ENCODE results near the gene CX3CR1.
"Not testable (repeated sequence)": the region's sequence is repeated elsewhere in the genome, so short reads cannot be mapped to it uniquely, and the experiment has no call there.

Gene CX3CR1

GRCh38 chr3:39268549-39268900 is 11.3 kb downstream of the CX3CR1 start:
- no peak overlapping the region for H3K4me3 ChIP-seq (ENCODE audit: low read depth, low read length)

DNA sequence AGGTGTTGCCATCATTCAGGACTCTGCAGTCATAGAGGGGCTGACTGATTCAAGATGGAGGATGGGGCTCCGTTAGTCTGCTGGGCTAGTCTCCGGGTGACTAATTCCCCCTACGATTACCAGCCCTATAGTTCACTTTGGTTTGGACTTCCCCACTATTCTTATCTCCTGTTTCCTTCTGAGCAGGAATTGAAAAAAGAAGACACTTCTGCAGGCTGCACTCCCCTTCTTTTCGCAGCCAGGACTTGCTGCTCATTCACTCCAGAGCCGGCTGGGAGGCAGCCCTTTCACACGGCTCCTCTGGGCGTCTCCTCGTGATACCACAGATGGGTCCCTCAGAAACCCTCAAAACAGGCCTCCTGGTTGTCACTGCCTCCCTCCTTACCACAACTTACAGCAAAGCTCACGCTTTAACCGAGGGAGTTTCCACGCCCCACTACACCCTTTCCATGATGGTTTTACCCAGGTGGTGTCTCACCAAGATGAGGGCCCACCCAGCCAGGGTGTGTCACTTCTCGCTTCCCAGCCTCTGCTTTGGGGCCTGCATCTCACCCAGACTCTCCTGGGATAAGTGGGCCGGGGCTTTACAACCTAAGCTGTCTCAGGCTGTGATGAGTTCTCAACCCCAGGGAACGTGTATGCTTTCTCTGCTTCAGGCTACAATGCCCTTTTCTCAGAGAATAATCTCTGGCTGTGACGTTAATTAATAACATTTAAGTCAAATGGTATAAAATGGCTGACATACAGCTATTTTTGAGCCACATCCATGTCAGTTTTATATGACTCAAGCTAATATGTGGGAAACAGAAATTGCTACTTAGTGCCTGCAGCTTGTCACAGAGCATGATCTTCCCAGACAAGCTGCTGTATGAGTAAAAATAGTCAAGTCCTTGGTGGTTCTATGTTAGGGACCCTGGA is 11.9 kb downstream of the CX3CR1 start:
- H3K4me3 ChIP-seq (ENCODE audit: low read depth, low read length) = no peak overlapping the region

GRCh38 chr3:39264053-39264452 is 15.8 kb downstream of the CX3CR1 start:
- H3K4me3 ChIP-seq (ENCODE audit: low read depth, low read length) = no peak overlapping the region

DNA sequence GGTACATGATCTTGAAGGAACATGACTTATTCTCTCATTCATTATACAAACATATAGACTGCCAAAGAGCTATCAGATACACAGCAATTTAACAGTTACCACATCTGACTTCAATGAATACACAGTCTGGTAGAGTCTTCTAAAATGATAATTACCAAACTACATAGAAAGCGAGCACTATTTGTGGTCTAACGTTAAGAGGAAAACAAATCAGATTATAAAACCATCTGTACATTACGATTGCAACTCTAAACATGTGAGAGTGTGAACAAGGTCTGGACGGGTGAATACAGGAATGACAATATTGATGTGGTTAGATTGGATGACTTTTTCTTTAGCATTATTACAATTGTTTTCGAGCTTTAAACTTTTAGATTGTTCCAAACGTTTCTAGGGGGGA is 16.3 kb downstream of the CX3CR1 start:
- H3K4me3 ChIP-seq (ENCODE audit: low read depth, low read length) = no peak overlapping the region

GRCh38 chr3:39262846-39263245 is 17.0 kb downstream of the CX3CR1 start:
- H3K4me3 ChIP-seq (ENCODE audit: low read depth, low read length) = no peak overlapping the region

DNA sequence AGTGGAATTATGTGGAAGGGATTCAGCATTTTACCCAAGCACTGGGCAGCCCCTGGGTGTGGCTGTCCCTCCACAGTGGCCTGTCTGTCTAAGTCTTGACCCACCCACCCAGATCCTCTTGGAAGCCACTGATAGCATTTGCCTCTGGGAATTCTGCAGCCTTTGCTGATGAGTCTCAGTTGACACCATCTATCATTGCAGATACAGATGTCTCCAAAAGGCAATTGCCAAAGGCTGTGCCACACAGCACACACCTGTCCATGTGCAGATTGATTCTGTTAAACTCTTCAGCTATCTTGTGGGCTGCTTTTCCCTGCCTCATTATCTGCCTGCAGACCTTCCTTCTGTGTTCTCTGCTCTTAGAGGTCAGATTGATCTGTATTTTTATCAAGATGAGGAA is 18.1 kb downstream of the CX3CR1 start:
- no peak overlapping the region for H3K4me3 ChIP-seq (ENCODE audit: low read depth, low read length)

DNA sequence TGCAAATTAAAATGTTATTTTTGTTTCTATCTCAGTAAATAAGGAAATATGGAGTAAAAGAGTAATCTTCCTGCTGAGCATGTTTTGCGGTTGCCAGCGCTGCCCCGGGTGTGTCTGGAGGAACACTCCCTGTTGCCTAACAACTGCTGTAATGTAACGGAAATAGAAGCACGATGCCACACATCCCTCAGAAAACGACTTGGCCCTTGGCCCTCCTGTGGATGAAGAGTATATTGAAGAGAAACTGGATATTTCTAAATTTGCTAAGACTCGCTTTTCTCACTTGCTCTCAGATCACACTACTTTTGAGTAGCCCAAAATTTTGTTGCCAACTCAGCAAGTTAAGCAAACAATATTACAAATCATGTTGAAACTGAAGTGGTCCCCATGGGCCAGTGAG is 18.9 kb downstream of the CX3CR1 start:
- H3K4me3 ChIP-seq (ENCODE audit: low read depth, low read length) = no peak overlapping the region

- H3K4me3 ChIP-seq (ENCODE audit: low read depth, low read length) = no peak overlapping the region
Measured at GRCh38 chr3:39260318-39260717, 19.5 kb downstream of the CX3CR1 start.

- H3K4me3 ChIP-seq (ENCODE audit: low read depth, low read length) = no peak overlapping the region
Measured at GRCh38 chr3:39255503-39256325, 24.1 kb downstream of the CX3CR1 start.

- H3K4me3 ChIP-seq (ENCODE audit: low read depth, low read length) = no peak overlapping the region
Measured at GRCh38 chr3:39254806-39255449, 24.9 kb downstream of the CX3CR1 start.

DNA sequence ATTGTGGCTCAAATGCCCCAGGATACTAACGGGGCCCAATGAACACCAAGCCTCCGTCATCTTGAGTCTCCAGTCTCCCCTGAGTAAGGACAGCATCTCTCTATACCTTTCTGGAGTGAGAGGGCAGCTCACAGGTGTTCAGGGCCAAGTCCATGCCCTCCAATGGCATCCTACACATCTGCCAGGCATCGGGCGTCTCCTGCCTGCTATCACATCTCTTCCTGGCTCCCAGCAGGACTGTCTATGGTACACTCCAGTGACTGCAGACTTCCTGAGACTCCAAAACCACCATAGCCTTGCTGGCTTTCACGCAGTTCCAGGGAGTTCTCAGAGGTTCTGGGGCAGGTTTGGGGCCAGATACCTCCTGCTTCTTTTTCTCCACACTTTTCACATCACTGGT is 28.3 kb downstream of the CX3CR1 start:
- no peak overlapping the region for H3K4me3 ChIP-seq (ENCODE audit: low read depth, low read length)

GRCh38 chr3:39250116-39250747 is 29.6 kb downstream of the CX3CR1 start:
- no peak overlapping the region for H3K4me3 ChIP-seq (ENCODE audit: low read depth, low read length)

GRCh38 chr3:39249453-39250115 is 30.3 kb downstream of the CX3CR1 start:
- no peak overlapping the region for H3K4me3 ChIP-seq (ENCODE audit: low read depth, low read length)

DNA sequence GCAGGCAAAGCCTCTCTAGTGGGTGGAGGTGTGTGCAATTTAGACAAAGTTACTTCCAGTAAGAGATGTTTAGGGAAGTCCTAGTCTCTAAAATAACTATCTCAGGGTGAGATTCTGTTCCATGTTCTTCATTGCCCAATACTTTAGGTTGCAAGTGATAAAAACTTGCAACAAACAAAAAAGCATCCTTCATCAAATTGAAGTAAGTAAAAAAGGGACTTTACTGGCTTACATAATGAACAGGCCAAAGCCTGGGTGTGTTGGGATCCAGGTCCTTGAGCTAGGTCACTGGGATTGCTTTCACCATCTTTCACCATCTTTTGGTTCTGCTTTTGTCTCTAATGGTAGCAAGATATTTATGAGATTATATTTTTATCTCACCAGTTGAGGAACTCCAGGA is 38.3 kb downstream of the CX3CR1 start:
- no peak overlapping the region for H3K4me3 ChIP-seq (ENCODE audit: low read depth, low read length)

GRCh38 chr3:39237027-39237426 is 42.8 kb downstream of the CX3CR1 start:
- no peak overlapping the region for H3K4me3 ChIP-seq (ENCODE audit: low read depth, low read length)

- no peak overlapping the region for H3K4me3 ChIP-seq (ENCODE audit: low read depth, low read length)
Measured at GRCh38 chr3:39234651-39235050, 45.2 kb downstream of the CX3CR1 start.

- no peak overlapping the region for H3K4me3 ChIP-seq (ENCODE audit: low read depth, low read length)
Measured at GRCh38 chr3:39232859-39233258, 47.0 kb downstream of the CX3CR1 start.

- H3K4me3 ChIP-seq (ENCODE audit: low read depth, low read length) = no peak overlapping the region
Measured at GRCh38 chr3:39230453-39230852, 49.4 kb downstream of the CX3CR1 start.

DNA sequence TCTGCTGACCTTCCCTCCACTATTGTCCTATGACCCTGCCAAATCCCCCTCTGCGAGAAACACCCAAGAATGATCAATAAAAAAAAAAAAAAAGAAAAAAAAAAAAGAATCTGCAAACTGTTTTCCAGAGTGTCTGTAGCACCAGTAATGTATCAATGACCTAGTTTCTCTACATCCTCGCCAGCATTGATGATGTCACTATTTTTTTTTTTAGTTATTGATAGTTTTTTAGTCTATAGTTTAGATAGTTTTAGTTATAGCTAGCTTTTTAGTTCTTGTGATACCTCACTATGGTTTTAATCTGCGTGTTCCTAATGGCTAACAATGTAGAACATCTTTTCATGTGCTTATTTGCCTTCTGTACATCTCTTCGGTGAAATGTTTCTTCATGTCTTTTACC is 51.3 kb downstream of the CX3CR1 start:
- no peak overlapping the region for H3K4me3 ChIP-seq (ENCODE audit: low read depth, low read length)

- H3K4me3 ChIP-seq (ENCODE audit: low read depth, low read length) = not testable (repeated sequence)
Measured at GRCh38 chr3:39227596-39227995, 52.2 kb downstream of the CX3CR1 start.

Data from iPS-11a (cell line).